Spleen (tissue), 11 donors: ENCODE data around the gene MAN1C1. TPM values are rescaled to one million over a fixed set of nuclear protein-coding genes. Genes with fewer than 3 reads are reported as not detected.

Source experiments
- DNase-seq: peaks from one replicate; pipeline ENCODE4 v3.0.0-alpha.2; 2020
- H3K27ac ChIP-seq, 8 donors: fragments of 200-600 bp; sonication (generic) in 7 of 8; 1 replicate in 4 of 8; 2 replicates in 4 of 8; pipeline versions ENCODE4 v1.5.0 to v1.8.0; 2016 to 2021; ENCODE audit warnings: inconsistent platforms in 4 of 8, mild to moderate bottlenecking in 4 of 8, moderate library complexity in 1 of 8
- H3K27me3 ChIP-seq, 7 donors: fragments of 200-600 bp; sonication (generic) in 6 of 7; replicated peaks in 1 of 7; 1 replicate in 4 of 7; 2 replicates in 3 of 7; pipeline versions ENCODE4 v1.5.0 to v1.8.0; 2016 to 2021; ENCODE audit warnings: inconsistent platforms in 3 of 7, mild to moderate bottlenecking in 1 of 7
- H3K36me3 ChIP-seq, 6 donors: fragments of 200-600 bp; sonication (generic) in 5 of 6; 1 replicate in 4 of 6; 2 replicates in 2 of 6; pipeline versions ENCODE4 v1.5.0 to v1.8.0; 2016 to 2021; ENCODE audit warnings: inconsistent platforms in 2 of 6
- H3K4me1 ChIP-seq, 6 donors: fragments of 200-600 bp; sonication (generic) in 5 of 6; 1 replicate in 3 of 6; 2 replicates in 3 of 6; pipeline versions ENCODE4 v1.5.0 to v1.8.0; 2016 to 2021; ENCODE audit warnings: inconsistent platforms in 3 of 6
- H3K4me3 ChIP-seq, 8 donors: fragments of 200-600 bp; sonication (generic) in 7 of 8; 1 replicate in 4 of 8; 2 replicates in 4 of 8; pipeline versions ENCODE4 v1.5.0 to v1.8.0; 2016 to 2021; ENCODE audit warnings: inconsistent platforms in 4 of 8, mild to moderate bottlenecking in 4 of 8, moderate library complexity in 2 of 8
- H3K9me3 ChIP-seq, 8 donors: fragments of 200-600 bp; sonication (generic) in 7 of 8; 1 replicate in 4 of 8; 2 replicates in 4 of 8; pipeline versions ENCODE4 v1.5.0 to v1.8.0; 2016 to 2021; ENCODE audit warnings: inconsistent platforms in 4 of 8
- POLR2A ChIP-seq, 3 donors: fragments of 450-650 bp; IDR thresholded peaks; one replicate each; pipeline ENCODE4 v1.5.1; 2017; ENCODE audit warnings: antibody characterized with exemption in 3 of 3, mild to moderate bottlenecking in 1 of 3
- POLR2AphosphoS5 ChIP-seq, 3 donors: sonication (generic); formaldehyde crosslinking; IDR thresholded peaks; one replicate each; pipeline ENCODE4 v1.5.1; 2017; ENCODE audit warnings: antibody characterized with exemption in 3 of 3
- WGBS, 5 donors: extraction: QIAGEN DNeasy Blood & Tissue Kit in 3 of 5; methylation state at CpG; one replicate each; pipeline versions ENCODE4 v1.1.5 to v1.1.7; 2013 to 2018; 5-methylcytosine and 5-hydroxymethylcytosine counted together
- intact Hi-C: fragments of 100-400 bp; cut with DNase I; formaldehyde crosslinking; loops from one replicate; pipeline ENCODE4 v1.15.0; 2023; ENCODE audit warnings: low total_unique reads
- polyA plus RNA-seq, 3 donors: library from polyadenylated mRNA; stranded (reverse); fragments of 200-250 nt; gene quantifications; one replicate each; pipeline ENCODE4 v1.2.1, GENCODE V29; 2013
- total RNA-seq, 7 donors: library from RNA; depleted of rRNA in 3 of 7; stranded (reverse); fragments of >200 nt in 3 of 7; fragmentation: NEBNext Ultra II Directional in 4 of 7; extraction: Animal tissue kit (Norgen Biotek cat#: 25700) in 4 of 7; gene quantifications; one replicate each; pipeline versions ENCODE4 v1.1.0 to v1.2.1, GENCODE V29; 2016 to 2021
- TF ChIP-seq, protein P1 (sequence below), 11 experiments: fragments of 200-600 bp in 7 of 11; fragments of 450-650 bp in 4 of 11; sonication (generic) in 4 of 11; IDR thresholded peaks in 8 of 11; conservative IDR thresholded peaks in 3 of 11; 1 replicate in 7 of 11; 2 replicates in 4 of 11; pipeline versions ENCODE4 v1.4.0 to v1.8.0; 2016 to 2021; ENCODE audit warnings: antibody characterized with exemption in 11 of 11, inconsistent platforms in 4 of 11, mild to moderate bottlenecking in 1 of 11
- donor health status: healthy with polysubstance abuse.
- donor health status: DM: no; HTN: no; CAD: no; lungs with moderate emphysema.
- donor health status: DM: no; HTN: no; CAD: no.
- donor health status: Bipolar disorder and iron deficiency.
- donor health status: healthy.
- donor health status: DM: no; HTN: no; CAD: no.
- donor health status: DM: yes; HTN: yes; CAD: no.

MAN1C1 gene
- total and polyA plus RNA-seq, 10 donors, result 4.6 to 54.3 (median 41.1) TPM

DNA sequence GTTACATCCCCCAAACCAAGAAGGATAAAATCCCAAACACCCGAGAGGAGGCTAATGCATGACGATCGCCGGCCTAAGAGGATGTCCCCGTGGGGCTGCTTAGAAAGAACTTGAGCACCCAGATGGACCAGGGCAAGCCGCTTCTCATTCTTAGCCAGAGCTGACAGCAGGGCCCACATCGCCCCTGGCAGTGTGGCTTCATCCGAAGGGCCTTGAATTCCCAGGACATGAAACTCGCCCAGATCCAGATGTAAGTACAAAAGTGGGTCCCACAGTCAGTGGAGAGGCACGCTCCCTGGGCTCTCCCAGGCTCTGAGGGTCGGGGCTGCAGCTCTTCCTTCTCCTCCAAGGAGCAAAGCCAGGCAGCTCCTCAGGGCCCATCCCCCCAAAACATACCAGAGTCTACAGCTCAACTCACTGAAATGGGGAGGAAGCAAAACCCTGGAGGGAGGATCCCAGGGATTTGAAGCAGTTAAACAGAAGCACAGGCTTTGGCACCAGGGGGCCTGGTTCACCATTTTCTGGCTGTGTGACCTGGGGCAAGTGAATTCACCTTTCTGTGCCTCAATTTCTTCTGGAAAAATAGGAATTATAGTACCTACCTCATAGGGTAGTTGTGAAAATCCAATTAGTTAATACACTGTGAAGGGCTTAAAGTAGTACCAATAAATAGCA lies 85.6 kb downstream of the MAN1C1 start:
- intact Hi-C loops, result no loop called here
- Histone ChIP-seq H3K27me3 (no peaks in the 10 kb centered on the region), H3K4me3 (no peak overlapping the region), H3K27ac (peak overlapping the region in 6 of 8 donors; percentile 8 to 69 (median 32)), H3K36me3 (no peaks in the 10 kb centered on the region), H3K4me1 (peaks cover 26 to 88% (median 42%) of the 10 kb centered on the region in 6 donors), H3K9me3 (no peaks in the 10 kb centered on the region)
- 80 to 90% (median 87%) methylated on average over 8 to 11 of the region's 11 CpGs for WGBS, 5 donors
- TF ChIP-seq, protein P1, sequence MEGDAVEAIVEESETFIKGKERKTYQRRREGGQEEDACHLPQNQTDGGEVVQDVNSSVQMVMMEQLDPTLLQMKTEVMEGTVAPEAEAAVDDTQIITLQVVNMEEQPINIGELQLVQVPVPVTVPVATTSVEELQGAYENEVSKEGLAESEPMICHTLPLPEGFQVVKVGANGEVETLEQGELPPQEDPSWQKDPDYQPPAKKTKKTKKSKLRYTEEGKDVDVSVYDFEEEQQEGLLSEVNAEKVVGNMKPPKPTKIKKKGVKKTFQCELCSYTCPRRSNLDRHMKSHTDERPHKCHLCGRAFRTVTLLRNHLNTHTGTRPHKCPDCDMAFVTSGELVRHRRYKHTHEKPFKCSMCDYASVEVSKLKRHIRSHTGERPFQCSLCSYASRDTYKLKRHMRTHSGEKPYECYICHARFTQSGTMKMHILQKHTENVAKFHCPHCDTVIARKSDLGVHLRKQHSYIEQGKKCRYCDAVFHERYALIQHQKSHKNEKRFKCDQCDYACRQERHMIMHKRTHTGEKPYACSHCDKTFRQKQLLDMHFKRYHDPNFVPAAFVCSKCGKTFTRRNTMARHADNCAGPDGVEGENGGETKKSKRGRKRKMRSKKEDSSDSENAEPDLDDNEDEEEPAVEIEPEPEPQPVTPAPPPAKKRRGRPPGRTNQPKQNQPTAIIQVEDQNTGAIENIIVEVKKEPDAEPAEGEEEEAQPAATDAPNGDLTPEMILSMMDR (IDR thresholded peaks at IDR 0.05 in 8 of 11, conservative IDR thresholded peaks at IDR 0.05 in 3 of 11), result no peak
- no peak for TF ChIP-seq POLR2AphosphoS5 (IDR thresholded peaks at IDR 0.05)
- no peak for TF ChIP-seq POLR2A (IDR thresholded peaks at IDR 0.05)
- no peak for DNase-seq

DNA sequence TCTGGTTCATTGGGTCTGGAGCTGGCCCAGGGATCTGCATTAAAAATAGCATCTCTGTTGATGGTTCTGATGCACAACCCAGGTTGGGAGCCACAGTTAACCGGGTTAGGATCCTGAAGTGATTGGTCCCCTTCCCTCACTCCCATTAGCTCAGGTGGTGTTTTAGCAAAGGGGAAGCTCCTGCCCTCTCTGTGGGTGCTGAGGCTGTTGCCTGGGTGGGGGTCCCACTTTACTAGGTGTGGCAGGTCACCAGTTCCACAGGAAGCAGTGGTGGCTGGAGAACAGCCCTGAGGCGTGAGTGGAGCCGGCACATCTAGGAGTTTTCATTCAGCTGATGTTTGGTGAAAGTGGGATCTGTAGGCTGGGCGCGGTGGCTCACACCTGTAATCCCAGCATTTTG lies 86.5 kb downstream of the MAN1C1 start:
- 87 to 97% (median 95%) methylated on average over 5 of the region's 5 CpGs for WGBS, 5 donors

DNA sequence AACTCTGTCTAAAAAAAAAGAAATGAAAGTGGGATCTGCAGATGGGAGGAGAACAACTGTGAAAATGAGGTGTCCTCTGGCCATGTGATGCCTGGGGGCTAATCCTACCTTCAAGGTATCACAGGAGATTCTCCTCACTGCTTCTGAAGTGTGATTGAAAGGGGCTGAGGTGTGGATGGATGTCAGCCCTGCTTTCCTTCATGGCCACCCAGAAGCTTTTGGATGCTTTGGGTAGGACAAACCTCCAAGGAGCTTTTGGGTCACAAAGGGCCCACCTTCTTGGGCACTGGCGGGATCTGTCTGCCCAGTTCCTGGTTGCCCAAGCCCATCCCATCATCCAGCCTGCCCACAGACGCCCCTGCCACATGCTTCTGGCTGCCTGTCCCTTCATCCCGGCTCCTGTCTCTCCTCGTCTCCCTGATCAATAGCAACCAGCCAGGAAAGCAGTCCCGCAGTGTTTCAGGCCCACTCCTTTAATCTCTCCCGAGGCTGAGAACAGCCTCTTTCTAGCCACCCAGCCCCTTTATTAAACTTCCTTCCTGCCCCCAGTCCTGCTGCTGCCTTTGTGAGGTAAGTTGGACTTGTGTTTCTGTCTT lies 87.2 kb downstream of the MAN1C1 start:
- intact Hi-C loops, result no loop called here
- 71 to 90% (median 82%) methylated on average over 6 of the region's 6 CpGs for WGBS, 5 donors

More for the DNA sequence above, 86.5 kb downstream of the MAN1C1 start:
- Histone ChIP-seq H3K36me3 (no peaks in the 10 kb centered on the region), H3K27ac (peak overlapping the region in 1 of 8 donors; percentile 69), H3K4me3 (no peak overlapping the region), H3K4me1 (peaks cover 28 to 88% (median 46%) of the 10 kb centered on the region in 6 donors), H3K9me3 (no peaks in the 10 kb centered on the region), H3K27me3 (no peaks in the 10 kb centered on the region)
- TF ChIP-seq POLR2AphosphoS5 (IDR thresholded peaks at IDR 0.05) (no peak), POLR2A (IDR thresholded peaks at IDR 0.05) (no peak)
- TF ChIP-seq, protein P1 (IDR thresholded peaks at IDR 0.05 in 8 of 11, conservative IDR thresholded peaks at IDR 0.05 in 3 of 11), result no peak
- no peak for DNase-seq
- intact Hi-C loops, result no loop called here

More for the DNA sequence above, 87.2 kb downstream of the MAN1C1 start:
- Histone ChIP-seq H3K4me3 (no peak overlapping the region), H3K4me1 (peaks cover 29 to 91% (median 48%) of the 10 kb centered on the region in 6 donors), H3K36me3 (no peaks in the 10 kb centered on the region), H3K27me3 (no peaks in the 10 kb centered on the region), H3K27ac (peak overlapping the region in 6 of 8 donors; percentile 37 to 65 (median 53)), H3K9me3 (no peaks in the 10 kb centered on the region)
- no peak for TF ChIP-seq POLR2A (IDR thresholded peaks at IDR 0.05)
- TF ChIP-seq, protein P1 (IDR thresholded peaks at IDR 0.05 in 8 of 11, conservative IDR thresholded peaks at IDR 0.05 in 3 of 11), result no peak
- TF ChIP-seq POLR2AphosphoS5 (IDR thresholded peaks at IDR 0.05), result no peak
- DNase-seq, result no peak
